HG03175 (cell line): ENCODE results near the gene SMIM43.
A peak's percentile ranks its signal among the peaks of the same experiment; 100 is the strongest.
"Not testable (repeated sequence)": the region's sequence is repeated elsewhere in the genome, so short reads cannot be mapped to it uniquely, and the experiment has no call there.

Experiments used
- ATAC-seq: cut with Tn5 transposase; IDR thresholded peaks from one replicate; pipeline ENCODE4 v1.9.1; 2021; ENCODE audit warnings: mild to moderate bottlenecking, moderate library complexity; ENCODE audit not compliant: unreplicated experiment

Gene SMIM43

DNA sequence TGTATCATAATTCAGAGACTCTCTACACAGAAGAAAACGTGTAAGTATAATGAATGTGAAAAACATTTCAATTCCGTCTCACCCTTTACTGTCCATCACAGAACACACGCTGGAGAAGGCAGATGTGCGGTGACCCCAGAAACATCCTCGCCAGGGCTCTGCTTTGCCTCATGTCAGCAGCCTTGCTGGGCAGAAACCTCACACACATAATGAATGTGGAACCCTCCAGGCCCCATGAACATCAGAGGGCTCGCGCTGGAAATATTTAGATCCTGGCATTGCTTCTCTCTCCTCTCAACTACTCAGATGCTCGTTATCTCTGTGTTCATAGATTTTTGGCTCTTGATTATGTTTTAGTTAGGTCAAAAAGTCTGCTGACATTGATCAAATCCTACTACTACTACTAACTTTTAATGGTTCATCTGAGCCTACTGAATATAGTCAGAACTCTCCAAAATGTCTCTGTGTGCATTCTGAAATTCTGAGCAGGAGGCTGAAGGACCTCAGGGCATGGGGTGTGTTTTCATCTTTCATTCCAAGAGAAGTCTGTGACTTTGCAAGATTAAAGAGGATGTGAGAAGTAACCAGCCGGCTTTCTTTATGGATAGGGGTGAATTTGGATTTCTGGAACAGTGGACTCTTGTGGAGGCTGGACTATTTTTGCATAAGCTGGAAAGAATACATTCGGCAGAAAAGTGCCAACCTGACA is 27.0 kb downstream of the SMIM43 start:
- ATAC-seq = no peak

- no peak for ATAC-seq
These were observed 28.1 kb downstream of the SMIM43 start for GRCh38 chr4:121736735-121737351.

DNA sequence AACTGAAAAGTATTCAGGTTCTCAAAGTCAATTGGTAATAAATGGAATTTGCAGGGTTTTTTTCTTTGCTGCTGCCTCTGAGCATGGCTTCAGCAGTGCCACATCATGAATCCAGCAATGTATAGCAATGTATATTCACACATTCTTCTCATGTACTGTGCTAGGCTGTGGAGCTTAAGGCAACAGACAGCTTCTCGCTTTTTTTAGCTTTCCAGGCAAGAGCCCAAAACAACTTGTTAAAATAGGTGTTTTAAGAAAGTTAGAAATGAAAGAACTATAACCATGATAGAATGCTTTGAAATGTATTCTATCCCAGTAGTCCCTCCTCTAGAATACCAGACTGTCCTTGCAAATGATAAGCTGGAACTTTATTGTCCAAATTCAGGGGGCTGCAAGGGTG is 30.4 kb downstream of the SMIM43 start:
- ATAC-seq = no peak

GRCh38 chr4:121733942-121734341 is 31.0 kb downstream of the SMIM43 start:
- ATAC-seq = no peak

DNA sequence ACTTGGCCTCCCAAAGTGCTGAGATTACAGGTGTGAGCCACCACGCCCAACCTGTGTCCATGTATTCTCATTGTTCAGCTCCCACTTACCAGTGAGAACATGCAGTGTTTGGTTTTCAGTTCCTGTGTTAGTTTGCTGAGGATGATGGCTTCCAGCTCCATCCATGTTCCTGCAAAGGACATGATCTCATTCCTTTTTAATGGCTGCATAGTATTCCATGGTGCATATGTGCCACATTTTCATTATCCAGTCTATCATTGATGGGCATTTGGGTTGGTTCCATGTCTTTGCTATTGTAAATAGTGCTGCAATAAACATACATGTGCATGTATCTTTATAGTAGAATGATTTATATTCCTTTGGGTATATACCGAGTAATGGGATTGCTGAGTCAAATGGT is 35.2 kb downstream of the SMIM43 start:
- not testable (repeated sequence) for ATAC-seq

DNA sequence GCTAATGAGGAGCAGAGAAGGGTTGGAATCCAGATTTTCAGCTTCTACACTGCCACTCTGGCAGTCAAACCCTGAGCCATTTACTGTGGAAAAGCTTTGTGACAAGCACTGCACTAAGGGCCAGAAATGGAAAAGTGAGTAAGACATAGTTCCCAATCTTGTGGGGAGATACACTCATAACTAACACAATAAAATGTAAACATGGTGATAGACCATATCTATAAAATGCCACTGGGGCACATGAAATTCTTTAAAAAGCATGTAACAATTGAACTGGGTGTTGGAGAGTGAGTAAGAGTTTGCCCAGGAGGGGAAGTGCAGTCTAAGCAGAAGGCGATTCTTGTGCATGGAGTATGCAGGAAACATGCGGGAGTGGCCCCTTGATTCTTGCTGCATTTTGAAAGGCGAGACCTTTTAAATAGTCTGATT is 36.2 kb downstream of the SMIM43 start:
- no peak for ATAC-seq

DNA sequence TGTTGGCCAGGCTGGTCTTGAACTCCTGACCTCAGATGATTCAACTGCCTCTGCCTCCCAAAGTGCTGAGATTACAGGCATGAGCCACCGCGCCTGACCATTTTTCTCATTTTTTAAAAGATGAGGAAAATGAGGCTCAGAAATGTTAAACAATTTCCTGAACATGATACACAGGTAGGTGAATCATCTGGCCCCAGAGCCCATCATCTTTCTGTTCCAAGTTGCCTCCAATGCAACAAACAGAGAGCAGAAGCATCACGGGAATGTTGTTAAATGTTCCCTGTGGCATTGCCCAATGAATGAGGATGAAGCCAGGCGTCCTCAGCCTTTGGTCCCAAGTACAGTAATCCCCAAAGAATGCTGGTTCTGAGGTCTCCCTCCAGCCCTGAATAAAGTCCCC is 36.9 kb downstream of the SMIM43 start:
- ATAC-seq = no peak

DNA sequence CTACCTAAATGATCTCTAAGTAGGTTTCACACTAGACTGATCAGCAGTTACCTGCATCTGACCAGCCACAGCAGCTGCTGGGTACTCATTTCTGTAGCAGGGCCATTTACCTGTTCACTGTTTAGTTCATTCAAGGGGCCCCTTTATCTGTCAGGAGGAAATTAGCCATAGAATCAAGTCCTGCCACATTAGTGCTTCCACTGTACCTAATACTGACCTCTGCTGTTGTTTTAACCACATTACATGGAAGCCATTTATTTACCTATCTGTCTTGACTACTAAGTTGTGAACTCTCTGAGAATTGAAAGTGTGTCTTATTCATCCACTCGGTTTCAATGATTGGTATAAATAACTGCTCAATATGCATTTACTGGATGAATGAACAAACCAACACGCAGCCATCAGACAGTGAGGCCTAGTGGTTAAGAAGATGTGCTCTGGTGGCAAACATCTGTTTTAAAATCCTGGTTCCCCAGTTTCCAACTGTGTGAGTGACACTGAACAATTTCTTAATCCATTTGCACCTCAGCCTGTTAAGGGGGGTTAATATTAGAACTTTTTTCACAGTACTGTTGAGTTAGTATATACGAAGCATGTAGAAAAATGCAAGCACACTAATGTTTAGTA is 38.2 kb downstream of the SMIM43 start:
- ATAC-seq = peak; percentile 98

DNA sequence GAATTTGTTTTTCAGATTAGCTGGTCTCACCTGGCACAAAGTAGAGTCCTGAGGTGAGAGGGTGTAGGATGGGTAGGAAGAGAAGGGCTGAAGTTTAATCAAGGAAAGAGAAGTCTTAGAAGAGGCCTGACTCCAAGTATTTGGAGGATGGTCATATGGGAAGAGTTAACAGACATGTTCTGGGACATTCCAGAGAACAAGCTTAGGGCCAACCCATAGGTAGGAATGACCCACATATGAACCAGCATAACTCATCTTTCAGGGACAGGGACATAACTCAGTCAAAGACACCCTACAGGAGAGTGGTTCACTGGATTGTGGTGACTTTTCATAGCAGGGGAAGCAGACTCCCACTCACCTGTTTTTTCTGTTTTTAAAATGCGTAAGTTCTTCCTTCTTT is 40.3 kb downstream of the SMIM43 start:
- ATAC-seq = no peak

GRCh38 chr4:121721700-121722099 is 43.3 kb downstream of the SMIM43 start:
- no peak for ATAC-seq

DNA sequence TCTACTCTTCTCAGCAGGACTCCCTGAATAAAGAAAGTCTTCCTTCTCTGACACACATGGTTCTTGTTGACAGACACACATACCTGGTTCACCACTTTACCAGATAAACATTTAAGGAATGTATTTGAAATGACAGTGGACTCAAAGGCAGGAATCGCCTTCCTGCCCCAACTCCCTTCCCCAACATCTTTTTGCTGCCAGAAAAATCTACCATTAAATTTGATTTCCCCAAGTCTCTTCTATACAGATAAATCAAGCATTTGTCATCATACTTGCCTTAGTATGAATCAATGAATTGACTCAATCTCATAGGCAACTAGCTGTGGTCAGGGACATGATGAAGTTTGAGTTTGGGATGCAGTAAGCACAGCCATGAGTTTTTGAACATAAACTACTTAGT is 44.9 kb downstream of the SMIM43 start:
- ATAC-seq = no peak

- ATAC-seq = no peak
These were observed 47.2 kb downstream of the SMIM43 start for GRCh38 chr4:121717680-121718237.

DNA sequence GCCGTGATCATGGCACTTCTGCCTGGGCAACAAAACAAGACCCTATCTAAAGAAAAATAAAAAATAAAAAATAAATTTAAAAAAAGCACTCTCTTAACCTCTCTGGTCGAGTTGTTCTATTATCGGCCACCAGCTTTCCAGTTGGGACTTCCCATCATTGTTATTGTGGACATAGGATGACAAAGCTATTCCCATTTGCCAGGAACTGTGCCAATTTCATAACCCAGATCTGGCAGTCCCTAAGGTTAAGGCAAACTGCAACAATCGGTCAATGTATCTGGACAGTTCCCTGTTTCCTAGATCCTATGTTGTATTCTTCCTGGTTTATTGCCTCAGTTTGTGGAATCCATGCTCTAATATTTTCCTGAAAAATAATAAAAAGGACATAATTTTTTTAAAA is 50.4 kb downstream of the SMIM43 start:
- ATAC-seq = no peak

DNA sequence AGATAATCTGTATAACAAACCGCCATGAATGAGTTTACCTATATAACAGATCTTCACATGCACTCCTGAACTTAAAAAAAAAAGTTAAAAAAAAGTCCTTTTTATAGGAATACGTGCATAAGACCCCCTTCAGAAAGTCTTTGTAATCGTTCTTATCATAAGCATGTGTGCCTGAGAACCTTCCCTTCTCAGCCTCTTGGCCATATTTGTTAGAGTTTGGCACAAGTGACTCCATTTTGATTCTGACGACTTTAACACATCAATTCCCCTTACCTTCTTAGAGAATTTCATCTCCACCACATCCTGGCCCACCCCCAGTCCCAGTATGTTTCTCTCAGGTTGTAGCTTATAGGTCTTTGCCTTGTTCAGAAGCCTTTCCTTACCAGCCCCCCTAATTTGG is 52.2 kb downstream of the SMIM43 start:
- no peak for ATAC-seq

DNA sequence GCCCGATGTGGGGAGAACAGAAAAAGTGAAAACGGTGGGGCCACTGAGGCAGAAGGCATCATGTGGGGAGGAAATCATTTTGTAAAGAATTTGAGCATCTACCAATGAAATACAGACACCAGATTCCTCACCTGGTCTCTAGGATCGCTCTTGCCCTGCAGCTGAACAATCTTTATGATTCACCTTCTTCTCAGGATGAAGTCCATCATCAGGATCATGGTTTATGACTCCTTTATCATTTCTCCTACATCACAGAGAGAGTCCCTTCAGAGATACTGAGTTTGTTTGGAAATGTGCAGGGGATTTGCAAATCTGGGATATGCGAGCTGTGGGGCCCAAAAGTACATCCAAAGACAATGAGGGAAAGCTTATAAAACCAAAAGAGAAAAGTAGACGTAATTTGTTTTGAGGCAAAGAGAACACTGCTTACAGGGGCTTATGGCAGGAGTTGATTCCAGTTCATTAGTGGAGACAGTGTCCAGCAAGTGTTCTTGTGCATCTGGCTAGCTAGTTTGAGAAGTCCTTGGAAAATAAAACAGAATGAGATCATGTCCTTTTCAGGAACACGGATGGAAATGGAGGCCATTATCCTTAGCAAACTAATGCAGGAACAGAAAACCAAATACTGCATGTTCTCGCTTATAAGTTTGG is 52.8 kb downstream of the SMIM43 start:
- ATAC-seq = no peak

GRCh38 chr4:121711263-121712000 is 53.5 kb downstream of the SMIM43 start:
- ATAC-seq = peak; percentile 80

- ATAC-seq = no peak
These were observed 55.1 kb downstream of the SMIM43 start for GRCh38 chr4:121709766-121710405.
